ENCODE results near the gene MYO1C. TPM values are rescaled to one million over a fixed set of nuclear protein-coding genes. Genes with fewer than 3 reads are reported as not detected.
"Not testable (repeated sequence)": the region's sequence is repeated elsewhere in the genome, so short reads cannot be mapped to it uniquely, and the experiment has no call there.

Gene MYO1C
- total RNA-seq, 1 experiment from 2014 or later = 200 TPM

DNA sequence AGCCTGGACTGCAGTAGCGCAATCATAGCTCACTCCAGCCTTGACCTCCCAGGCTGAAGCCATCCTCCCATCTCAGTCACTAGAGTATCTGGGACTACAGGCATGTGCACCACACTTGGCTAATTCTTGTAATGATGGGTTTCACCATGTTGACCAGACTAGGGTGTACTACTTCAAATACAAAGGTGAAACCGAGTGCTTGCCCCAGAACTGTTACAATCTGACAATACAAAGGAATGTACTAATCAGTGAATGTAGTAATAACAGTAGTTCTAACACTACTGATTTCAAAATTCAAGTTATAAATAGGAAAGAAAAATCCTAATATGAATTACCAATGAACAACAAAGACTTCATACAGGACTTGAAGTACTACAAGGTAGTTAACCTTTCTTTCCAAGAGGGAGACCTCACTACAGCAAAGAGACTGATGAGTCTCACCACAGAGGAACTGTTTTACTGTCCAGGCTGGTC lies 60.8 kb downstream of the MYO1C start:
- DNase-seq (ENCODE audit: low spot score) = no peak

DNA sequence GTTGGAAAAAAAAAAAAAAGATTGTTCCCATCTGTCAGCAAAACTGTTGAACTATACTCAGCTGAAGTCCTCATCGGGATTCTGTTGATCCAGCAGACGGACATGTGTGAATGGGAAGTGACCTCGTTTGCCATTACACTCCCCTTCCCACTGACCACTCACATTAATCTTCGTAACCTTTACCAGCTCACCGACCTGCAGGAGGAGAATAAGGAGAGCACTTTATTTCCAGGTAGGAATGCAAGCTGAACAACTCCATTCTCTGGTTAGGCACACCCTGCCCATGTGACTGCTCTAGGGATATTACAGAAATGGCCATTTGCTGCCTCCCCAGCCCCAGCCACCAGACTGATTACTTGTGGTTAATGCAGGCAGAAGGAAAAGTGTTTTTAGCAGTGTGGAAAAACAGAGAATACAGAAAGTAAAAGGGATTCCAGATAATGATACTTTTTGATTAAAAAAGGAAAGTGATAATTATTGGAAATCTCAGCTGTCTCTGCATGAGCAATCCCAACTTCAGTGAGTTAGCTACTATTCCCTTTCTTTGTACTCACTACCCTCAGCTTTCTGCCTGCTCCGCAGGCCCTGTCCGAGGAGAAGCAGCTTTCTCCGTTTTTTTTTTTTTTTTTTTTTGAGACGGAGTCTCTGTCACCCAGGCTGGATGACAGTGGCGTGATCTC lies 68.9 kb downstream of the MYO1C start:
- DNase-seq (ENCODE audit: low spot score) = no peak

DNA sequence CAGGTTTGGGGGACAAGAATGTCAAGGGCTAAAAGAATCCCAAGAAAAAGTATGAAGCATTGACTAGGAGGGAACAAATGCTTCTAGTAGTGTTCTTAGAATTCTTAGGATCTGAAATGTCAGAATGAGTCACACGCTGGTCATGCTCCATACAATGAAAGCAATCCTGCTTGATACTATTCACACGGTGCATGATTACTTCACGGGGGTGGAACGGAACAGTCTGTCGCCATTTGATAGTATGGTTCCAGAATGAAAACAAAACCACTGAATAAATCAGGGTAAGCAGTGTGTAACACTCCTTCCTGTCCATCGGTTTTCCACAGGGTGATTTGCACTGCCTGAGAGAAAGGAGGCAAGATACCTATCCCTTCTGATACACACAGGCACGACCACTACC lies 69.6 kb downstream of the MYO1C start:
- no peak for DNase-seq (ENCODE audit: low spot score)

DNA sequence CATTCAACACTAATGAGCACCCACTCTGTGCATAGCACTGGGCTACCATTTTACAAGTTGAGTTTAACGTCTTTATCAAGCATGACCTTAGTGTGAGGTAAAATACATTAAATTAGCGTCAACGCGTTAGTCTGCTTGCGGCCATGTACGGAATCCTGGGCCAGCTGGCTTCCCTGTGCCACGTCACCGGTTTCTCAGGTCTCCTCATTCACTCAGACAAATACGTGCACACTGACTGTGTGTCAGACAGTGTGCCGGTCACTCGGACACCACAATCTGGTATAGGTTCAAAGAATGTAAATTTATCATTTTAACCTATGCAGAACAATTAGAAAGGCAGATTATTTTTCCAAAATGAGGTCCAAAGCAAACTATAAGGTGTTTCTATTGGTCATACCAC lies 71.0 kb downstream of the MYO1C start:
- no peak for DNase-seq (ENCODE audit: low spot score)

DNA sequence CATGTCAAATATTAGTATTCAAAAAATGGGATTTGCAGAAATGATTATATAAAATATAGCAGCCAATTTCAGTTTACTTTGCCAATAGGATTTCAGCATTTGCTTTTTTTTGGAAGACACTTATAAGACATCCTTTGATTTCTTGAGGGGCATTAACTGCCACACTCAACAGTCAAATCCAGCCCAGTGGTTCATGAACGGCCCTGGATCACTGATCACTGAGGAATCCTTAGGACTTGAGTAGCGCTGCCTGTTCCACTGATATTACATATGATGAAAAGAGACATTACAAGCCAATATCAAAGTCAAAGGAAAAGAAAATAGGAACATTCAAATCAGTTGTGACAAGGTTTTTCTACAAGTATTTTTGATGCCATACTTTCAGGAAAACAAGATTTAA lies 71.5 kb downstream of the MYO1C start:
- no peak for DNase-seq (ENCODE audit: low spot score)

DNA sequence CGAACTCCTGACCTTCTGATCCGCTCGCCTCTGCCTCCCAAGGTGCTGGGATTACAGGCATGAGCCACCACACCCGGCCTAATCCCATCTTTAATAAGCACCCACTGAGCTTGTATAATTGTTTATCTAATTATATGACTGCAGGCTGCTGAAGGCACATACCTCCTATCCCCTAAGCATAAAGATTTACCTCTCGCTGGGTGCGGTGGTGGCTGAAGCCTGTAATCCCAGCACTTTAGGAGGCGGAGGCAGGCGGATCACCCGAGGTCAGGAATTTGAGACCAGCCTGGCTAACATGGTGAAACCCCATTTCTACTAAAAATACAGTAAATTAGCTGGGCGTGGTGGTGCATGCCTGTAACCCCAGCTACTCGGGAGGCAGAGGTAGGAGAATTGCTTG lies 72.3 kb downstream of the MYO1C start:
- DNase-seq (ENCODE audit: low spot score) = no peak

DNA sequence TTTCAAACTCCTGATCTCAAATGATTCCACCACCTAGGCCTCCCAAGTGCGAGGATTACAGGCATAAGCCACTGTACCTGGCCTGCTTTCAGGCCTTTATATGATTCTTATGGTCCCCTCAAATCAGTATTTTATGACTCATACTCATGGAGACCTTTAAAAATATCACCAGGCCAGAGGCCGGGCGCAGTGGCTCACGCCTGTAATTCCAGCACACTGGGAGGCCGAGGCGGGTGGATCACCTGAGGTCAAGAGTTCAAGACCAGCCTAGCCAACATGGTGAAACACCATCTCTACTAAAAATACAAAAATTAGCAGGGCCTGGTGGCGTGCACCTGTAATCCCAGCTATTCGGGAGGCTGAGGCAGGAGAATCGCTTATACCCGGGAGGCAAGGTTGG lies 74.0 kb downstream of the MYO1C start:
- not testable (repeated sequence) for DNase-seq (ENCODE audit: low spot score)

DNA sequence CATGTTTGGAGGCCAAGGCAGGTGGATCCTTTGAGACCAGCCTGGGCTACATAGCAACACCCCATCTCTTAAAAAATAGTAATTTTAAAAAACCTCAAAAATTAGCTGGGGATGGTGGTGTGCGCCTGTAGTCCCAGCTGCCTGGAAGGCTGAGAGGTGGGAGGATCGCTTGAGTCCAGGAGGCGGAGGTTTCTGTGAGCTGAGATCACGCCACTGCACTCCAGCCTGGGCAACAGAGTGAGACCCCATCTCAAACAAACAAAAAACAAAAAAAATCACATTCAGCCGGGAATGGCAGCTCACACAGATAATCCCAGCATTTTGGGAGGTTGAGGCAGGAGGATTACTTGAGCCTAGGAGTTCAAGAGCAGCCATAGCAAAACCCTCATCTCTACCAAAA lies 76.1 kb downstream of the MYO1C start:
- DNase-seq (ENCODE audit: low spot score) = no peak

DNA sequence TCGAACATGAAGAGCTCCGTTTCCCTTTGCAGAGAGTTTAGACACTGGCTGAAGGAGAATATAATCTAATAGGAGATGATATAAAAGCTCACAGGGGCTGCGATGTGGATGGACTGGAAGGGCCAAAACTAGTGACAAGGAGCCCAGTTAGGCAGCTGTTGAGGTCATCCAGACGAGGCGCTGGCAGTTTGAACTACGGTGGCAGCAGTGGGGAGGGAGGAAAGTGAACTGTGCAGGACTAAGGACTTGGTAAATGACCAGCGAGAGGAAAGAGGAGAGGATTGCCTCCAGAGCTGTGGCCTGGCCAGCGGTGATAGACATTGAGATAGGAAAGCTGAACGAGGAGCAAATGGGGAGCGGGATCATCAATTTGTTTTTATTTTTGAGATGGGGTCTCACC lies 77.9 kb downstream of the MYO1C start:
- DNase-seq (ENCODE audit: low spot score) = no peak

Other genes with a start within 250 kb of the MYO1C start
- gene BHLHA9, start 222.2 kb downstream of the MYO1C start, total RNA-seq (2014; rRNA removed; shearing (Covaris generic)) = not detected in 2 replicates
- gene TRARG1, start 213.0 kb downstream of the MYO1C start, total RNA-seq (2014; rRNA removed; shearing (Covaris generic)) = not detected in 2 replicates
- gene YWHAE, start 92.5 kb downstream of the MYO1C start, total RNA-seq (2014; rRNA removed; shearing (Covaris generic)) = 166 and 190 TPM in 2 replicates
- gene CRK, start 36.5 kb downstream of the MYO1C start, total RNA-seq (2014; rRNA removed; shearing (Covaris generic)) = 28.8 and 28.9 TPM in 2 replicates
- gene INPP5K, start 23.9 kb upstream of the MYO1C start, total RNA-seq (2014; rRNA removed; shearing (Covaris generic)) = 51.5 and 75.5 TPM in 2 replicates
- gene PITPNA, start 70.1 kb upstream of the MYO1C start, total RNA-seq (2014; rRNA removed; shearing (Covaris generic)) = 15.9 and 23.1 TPM in 2 replicates
- 22.4 and 34.0 TPM in 2 replicates for gene SLC43A2, start 136.1 kb upstream of the MYO1C start, total RNA-seq (2014; rRNA removed; shearing (Covaris generic))
- 0.89 and 1.3 TPM in 2 replicates for gene SCARF1, start 153.0 kb upstream of the MYO1C start, total RNA-seq (2014; rRNA removed; shearing (Covaris generic))
- gene RILP, start 157.2 kb upstream of the MYO1C start, total RNA-seq (2014; rRNA removed; shearing (Covaris generic)) = 13.1 and 13.3 TPM in 2 replicates
- 92.7 and 92.8 TPM in 2 replicates for gene PRPF8, start 192.2 kb upstream of the MYO1C start, total RNA-seq (2014; rRNA removed; shearing (Covaris generic))
- gene TLCD2, start 217.7 kb upstream of the MYO1C start, total RNA-seq (2014; rRNA removed; shearing (Covaris generic)) = 0.56 and 0.97 TPM in 2 replicates
- 35.8 and 39.2 TPM in 2 replicates for gene WDR81, start 232.0 kb upstream of the MYO1C start, total RNA-seq (2014; rRNA removed; shearing (Covaris generic))